HepG2 (cell line): Measurements from ENCODE around the gene CASP7. TPM values are rescaled to one million over a fixed set of nuclear protein-coding genes. Genes with fewer than 3 reads are reported as not detected.

Experiments used
- ATM ChIP-seq: fragments of 450-650 bp; IDR thresholded peaks from 2 replicates; pipeline ENCODE4 v1.7.1; 2017; ENCODE audit warnings: mild to moderate bottlenecking, borderline replicate concordance
- BRD4 ChIP-seq: sonication (generic); formaldehyde crosslinking; IDR thresholded peaks from 2 replicates; pipeline ENCODE4 v1.4.0; 2020; ENCODE audit warnings: missing genetic modification reagents
- CAMTA2 ChIP-seq: sonication (generic); formaldehyde crosslinking; IDR thresholded peaks from 2 replicates; pipeline ENCODE4 v1.4.0; 2020; ENCODE audit warnings: mild to moderate bottlenecking, missing genetic modification reagents, borderline replicate concordance
- FOXJ3 ChIP-seq: sonication (generic); formaldehyde crosslinking; IDR thresholded peaks from 2 replicates; pipeline ENCODE4 v1.4.0; 2020; ENCODE audit warnings: missing genetic modification reagents, mild to moderate bottlenecking, borderline replicate concordance
- HES4 ChIP-seq: sonication (generic); formaldehyde crosslinking; IDR thresholded peaks from 2 replicates; pipeline ENCODE4 v1.9.0; 2021; ENCODE audit warnings: mild to moderate bottlenecking, missing genetic modification reagents, borderline replicate concordance
- KLF6 ChIP-seq: IDR thresholded peaks from 2 replicates; pipeline ENCODE4 v1.8.0; 2016; ENCODE audit warnings: missing biosample characterization, missing genetic modification reagents
- LBX2 ChIP-seq: sonication (generic); formaldehyde crosslinking; IDR thresholded peaks from 2 replicates; pipeline ENCODE4 v1.5.0; 2020; ENCODE audit warnings: missing genetic modification reagents, mild to moderate bottlenecking, borderline replicate concordance
- NFE2L2 ChIP-seq: fragments of 150-350 bp; IDR thresholded peaks from 2 replicates; pipeline ENCODE4 v1.6.1; 2014; ENCODE audit warnings: low read length
- NFIC ChIP-seq: IDR thresholded peaks from 2 replicates; pipeline ENCODE4 v1.6.1; 2012; ENCODE audit warnings: mild to moderate bottlenecking, low read length, inconsistent platforms
- NR1H2 ChIP-seq: sonication (generic); formaldehyde crosslinking; IDR thresholded peaks from 2 replicates; pipeline ENCODE4 v1.8.1; 2022; ENCODE audit warnings: low read depth, missing genetic modification reagents, borderline replicate concordance
- POLR2AphosphoS2 ChIP-seq: IDR thresholded peaks from 2 replicates; pipeline ENCODE4 v1.6.1; 2011; ENCODE audit warnings: low read depth, low read length, improper control_type of control experiment
- SP4 ChIP-seq: sonication (generic); formaldehyde crosslinking; IDR thresholded peaks from 2 replicates; pipeline ENCODE4 v1.8.1; 2023; ENCODE audit warnings: mild to moderate bottlenecking, missing genetic modification reagents
- SSRP1 ChIP-seq: IDR thresholded peaks from 2 replicates; pipeline ENCODE4 v1.6.1; 2016; ENCODE audit warnings: control low read depth
- THAP8 ChIP-seq: sonication (generic); formaldehyde crosslinking; IDR thresholded peaks from 2 replicates; pipeline ENCODE4 v1.5.1; 2020; ENCODE audit warnings: missing genetic modification reagents, mild to moderate bottlenecking, borderline replicate concordance
- THYN1 ChIP-seq: sonication (generic); formaldehyde crosslinking; IDR thresholded peaks from 2 replicates; pipeline ENCODE4 v1.8.1; 2023; ENCODE audit warnings: low read depth, mild to moderate bottlenecking, moderate library complexity, missing genetic modification reagents, borderline replicate concordance
- ZBTB4 ChIP-seq: sonication (generic); formaldehyde crosslinking; IDR thresholded peaks from 2 replicates; pipeline ENCODE4 v1.4.0; 2020; ENCODE audit warnings: missing genetic modification reagents, mild to moderate bottlenecking, borderline replicate concordance
- ZNF142 ChIP-seq: sonication (generic); formaldehyde crosslinking; IDR thresholded peaks from 2 replicates; pipeline ENCODE4 v1.4.0; 2020; ENCODE audit warnings: missing genetic modification reagents
- ZNF20 ChIP-seq: sonication (generic); formaldehyde crosslinking; IDR thresholded peaks from 2 replicates; pipeline ENCODE4 v1.4.0; 2020; ENCODE audit warnings: mild to moderate bottlenecking, moderate library complexity, missing genetic modification reagents
- ZNF234 ChIP-seq: sonication (generic); formaldehyde crosslinking; conservative IDR thresholded peaks from 2 replicates; pipeline ENCODE4 v1.5.1; 2020; ENCODE audit warnings: mild to moderate bottlenecking, missing genetic modification reagents
- ZNF337 ChIP-seq: sonication (generic); formaldehyde crosslinking; IDR thresholded peaks from 2 replicates; pipeline ENCODE4 v1.5.1; 2020; ENCODE audit warnings: missing genetic modification reagents, low read depth, mild to moderate bottlenecking, borderline replicate concordance
- polyA plus RNA-seq, 8 experiments: library from polyadenylated mRNA; depleted of rRNA in 3 of 8; stranded (reverse) in 7 of 8; unstranded in 1 of 8; fragments of >200 nt; fragmentation: Illumina TruSeq in 4 of 8; extraction: Trizol in 4 of 8; gene quantifications; 2 replicates each; pipeline versions ENCODE4 v1.2.1 to v1.2.3, GENCODE V29; 2011 to 2016; ENCODE audit warnings: low read depth in 4 of 8, missing spikeins in 1 of 8, mixed read lengths in 1 of 8; ENCODE audit not compliant: insufficient read depth in 1 of 8
- total RNA-seq, 5 experiments: library from RNA; depleted of rRNA; stranded (reverse); fragments of >200 nt; fragmentation: Illumina TruSeq; extraction: Trizol; gene quantifications; 2 replicates each; pipeline ENCODE4 v1.2.3, GENCODE V29; 2016; ENCODE audit warnings: low read depth in 1 of 5

Gene CASP7
- total and polyA plus RNA-seq, 2 of the 13 experiments (the other 11 are each of a cell fraction or from before 2014, with no cell fraction given), result 11.9 to 39.3 TPM

- no peak for TF ChIP-seq NFIC
- TF ChIP-seq ZNF142 (CRISPR knock-in tag), result peak; percentile 85; the same call in 1 of the 2 replicates
- no peak for TF ChIP-seq ZBTB4 (CRISPR knock-in tag)
- no peak for TF ChIP-seq THAP8 (CRISPR knock-in tag)
- no peak for TF ChIP-seq ATM
- TF ChIP-seq ZNF234, result no peak
- peak; percentile 28; the same call in 1 of the 2 replicates for TF ChIP-seq ZNF20 (CRISPR knock-in tag)
- TF ChIP-seq FOXJ3 (CRISPR knock-in tag), result no peak
- TF ChIP-seq NR1H2 (CRISPR knock-in tag), result no peak
- no peak for TF ChIP-seq SSRP1 (CRISPR knock-in tag)
- no peak for TF ChIP-seq LBX2 (CRISPR knock-in tag)
- TF ChIP-seq BRD4, result no peak
- TF ChIP-seq NFE2L2, result no peak
- TF ChIP-seq POLR2AphosphoS2, result no peak
- peak; percentile 14; the same call in 1 of the 2 replicates for TF ChIP-seq HES4 (CRISPR knock-in tag)
- TF ChIP-seq SP4, result no peak; the same call in 1 of the 2 replicates
- no peak; the same call in 1 of the 2 replicates for TF ChIP-seq ZNF337 (CRISPR knock-in tag)
- TF ChIP-seq THYN1 (CRISPR knock-in tag), result no peak
- TF ChIP-seq CAMTA2 (CRISPR knock-in tag), result peak; percentile 40; the same call in 1 of the 2 replicates
- TF ChIP-seq KLF6 (CRISPR knock-in tag), result peak; percentile 31
These were observed at the start of gene CASP7 (continued) for GRCh38 chr10:113679463-113680189.
